GM12891 (cell line): ENCODE data around the gene PARP9.
A peak's percentile ranks its signal among the peaks of the same experiment; 100 is the strongest.

Experiments used
- DNase-seq: peaks from one replicate; pipeline ENCODE4 v3.0.0; 2011; ENCODE audit warnings: low spot score; ENCODE audit not compliant: insufficient read length
- FAIRE-seq: peaks from 2 replicates; lab custom pipeline; 2011; peaks lifted over from hg19 to GRCh38; lab: Jason Lieb, UNC
- PAX5 ChIP-seq: IDR thresholded peaks from 2 replicates; pipeline ENCODE4 v1.6.1; 2011; ENCODE audit warnings: low read length, moderate library complexity, mild to moderate bottlenecking; ENCODE audit not compliant: insufficient read depth, severe bottlenecking
- POLR2A ChIP-seq: IDR thresholded peaks from 2 replicates; pipeline ENCODE4 v1.6.1; 2011; ENCODE audit warnings: low read depth, low read length, control low read depth
- POLR2AphosphoS5 ChIP-seq: IDR thresholded peaks from 2 replicates; pipeline ENCODE4 v1.6.1; 2011; ENCODE audit warnings: low read depth, low read length, control low read depth
- POU2F2 ChIP-seq: IDR thresholded peaks from 2 replicates; pipeline ENCODE4 v1.6.1; 2011; ENCODE audit warnings: low read depth, mild to moderate bottlenecking, control low read depth, low read length, moderate library complexity
- SPI1 ChIP-seq: IDR thresholded peaks from 2 replicates; pipeline ENCODE4 v1.6.1; 2011; ENCODE audit warnings: low read depth, low read length, control low read depth
- TAF1 ChIP-seq: IDR thresholded peaks from 2 replicates; pipeline ENCODE4 v1.6.1; 2011; ENCODE audit warnings: low read depth, low read length, control low read depth

PARP9 gene

DNA sequence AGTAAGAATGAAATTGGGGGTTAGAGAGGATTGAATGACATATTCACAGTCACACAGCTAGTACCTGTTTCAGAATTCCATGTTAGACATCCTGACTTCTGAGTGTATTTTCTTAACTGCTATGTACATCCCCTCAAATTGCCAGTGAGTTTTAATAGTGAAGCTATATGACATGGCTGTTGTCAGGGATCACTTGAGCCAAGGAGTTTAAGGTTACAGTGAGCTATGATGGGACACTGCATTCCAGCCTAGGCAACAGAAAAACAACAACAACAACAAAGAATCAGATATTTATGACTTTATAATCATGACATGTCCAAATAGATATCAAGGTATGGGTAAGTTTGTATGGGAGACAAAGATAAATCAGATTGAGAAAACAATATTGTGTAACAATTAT, 29.9 kb upstream of the PARP9 start:
- TF ChIP-seq TAF1: no peak
- no peak for TF ChIP-seq POU2F2
- no peak for TF ChIP-seq SPI1
- no peak for TF ChIP-seq POLR2A
- no peak for TF ChIP-seq POLR2AphosphoS5
- TF ChIP-seq PAX5: no peak
- FAIRE-seq: no peak

DNA sequence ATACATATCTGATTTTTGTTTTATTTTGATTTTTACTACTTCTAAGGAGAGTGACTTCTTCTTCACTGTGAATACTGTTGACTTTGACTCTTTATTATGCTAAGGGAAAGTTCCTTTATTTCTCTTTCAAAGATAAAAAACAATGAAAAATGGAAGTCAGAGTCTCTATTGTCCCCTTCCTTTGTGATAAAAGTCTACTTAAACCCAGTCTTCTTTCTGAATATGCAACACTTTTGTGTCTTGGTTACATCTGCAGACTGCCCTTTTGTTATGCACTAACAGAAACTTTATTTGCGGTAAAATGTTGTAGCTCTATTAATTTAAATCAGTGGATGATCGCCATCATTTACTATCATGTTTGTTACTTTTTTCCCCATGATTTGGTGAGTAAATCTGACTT, 26.5 kb upstream of the PARP9 start:
- no peak for FAIRE-seq
- no peak for DNase-seq
- TF ChIP-seq POLR2AphosphoS5 (no peak), TAF1 (no peak)

More for the DNA sequence above, 29.9 kb upstream of the PARP9 start:
- no peak for DNase-seq

DNA sequence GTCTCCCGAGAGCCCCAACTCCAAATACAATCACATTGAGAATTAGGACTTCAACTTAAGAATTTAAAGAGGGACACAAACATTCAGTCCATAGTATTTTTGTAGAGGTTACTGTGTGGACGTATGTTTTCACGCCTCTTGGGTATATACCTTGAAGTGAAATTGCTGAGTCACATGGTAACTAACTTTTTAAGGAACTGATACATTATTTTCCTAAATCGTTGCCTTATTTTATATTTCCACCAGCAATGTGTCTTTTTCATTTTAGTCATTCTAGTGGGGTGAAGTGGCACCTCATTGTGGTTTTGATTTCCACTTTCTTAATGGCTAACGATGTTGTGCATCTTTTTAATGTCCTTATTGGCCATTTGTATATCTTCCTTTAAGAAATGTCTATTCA, 25.2 kb upstream of the PARP9 start:
- peak; percentile 28 for FAIRE-seq
- TF ChIP-seq PAX5 (no peak), SPI1 (peak; percentile 91)
- DNase-seq: no peak

DNA sequence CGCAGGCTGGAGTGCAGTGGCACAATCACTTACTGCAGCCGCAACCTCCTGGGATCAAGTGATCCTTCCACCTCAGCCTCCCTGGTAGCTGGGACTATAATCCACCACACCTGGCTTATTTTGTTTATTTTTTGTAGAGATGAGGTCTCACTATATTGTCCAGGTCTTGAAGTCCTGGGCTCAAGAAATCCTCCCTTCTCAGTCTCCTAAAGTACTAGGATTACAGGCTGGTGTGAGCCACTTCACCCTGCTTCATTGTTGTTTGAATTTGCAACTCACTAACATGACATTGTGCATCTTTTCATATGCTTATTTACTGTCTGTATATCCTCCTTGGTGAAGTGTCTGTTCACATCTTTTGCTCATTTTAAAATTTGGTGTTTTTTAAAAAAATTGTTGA, 23.5 kb upstream of the PARP9 start:
- TF ChIP-seq TAF1: no peak
- DNase-seq: no peak
- peak; percentile 33 for FAIRE-seq

DNA sequence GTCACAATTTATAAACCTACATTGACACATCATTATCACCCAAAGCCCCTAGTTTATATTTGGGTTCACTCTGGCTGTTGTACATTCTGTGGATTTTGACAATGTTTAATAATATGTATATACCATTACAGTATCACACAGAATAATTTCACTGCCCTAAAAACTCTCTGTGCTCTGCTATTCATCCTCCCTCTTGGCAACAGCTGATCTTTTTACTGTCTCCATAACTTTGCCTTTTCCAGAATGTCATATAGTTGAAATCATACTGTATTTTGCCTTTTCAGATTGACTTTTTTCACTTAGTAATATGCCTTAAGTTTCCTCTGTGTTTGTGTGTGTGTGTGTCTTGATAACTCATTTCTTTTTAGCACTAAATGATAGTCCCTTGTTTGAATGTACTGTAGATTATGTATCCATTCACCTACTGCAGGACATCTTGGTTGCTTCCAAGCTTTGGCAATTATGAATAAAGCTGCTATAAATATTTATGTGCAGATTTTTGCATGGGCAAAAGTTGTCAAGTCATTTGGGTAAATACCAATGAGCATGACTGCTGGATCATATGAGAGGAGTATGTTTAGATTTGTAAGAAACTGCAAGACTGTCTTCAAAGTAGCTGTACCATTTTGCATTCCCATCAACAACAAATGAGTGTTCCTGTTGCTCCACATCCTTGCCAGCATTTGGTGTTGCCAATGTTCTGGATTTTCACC, 22.8 kb upstream of the PARP9 start:
- FAIRE-seq: peak; percentile 52
- no peak for DNase-seq
- TF ChIP-seq POLR2A: no peak
- no peak for TF ChIP-seq PAX5
- TF ChIP-seq TAF1: no peak
- no peak for TF ChIP-seq SPI1
- TF ChIP-seq POLR2AphosphoS5: no peak
- TF ChIP-seq POU2F2: no peak

DNA sequence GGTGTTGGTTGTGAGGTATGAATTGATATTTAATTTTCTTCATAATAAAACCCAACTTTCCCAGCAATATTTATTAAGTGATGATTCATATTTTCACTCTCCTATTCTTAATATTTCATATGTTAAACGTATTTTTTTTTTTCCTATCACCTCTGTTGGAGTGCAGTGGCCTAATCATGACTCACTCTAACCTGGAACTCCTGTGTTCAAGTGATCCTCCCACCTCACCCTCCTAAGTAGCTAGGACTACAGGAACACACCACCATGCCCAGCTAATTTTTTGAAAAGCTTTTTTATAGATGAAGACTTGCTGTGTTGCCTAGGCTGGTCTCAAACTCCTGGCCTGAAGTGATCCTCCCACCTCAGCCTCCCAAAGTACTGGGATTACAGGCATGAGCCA, 22.0 kb upstream of the PARP9 start:
- DNase-seq (no peak), FAIRE-seq (no peak)
- no peak for TF ChIP-seq SPI1
- no peak for TF ChIP-seq POLR2A
- no peak for TF ChIP-seq TAF1
- no peak for TF ChIP-seq POU2F2
- no peak for TF ChIP-seq POLR2AphosphoS5
- TF ChIP-seq PAX5: no peak

DNA sequence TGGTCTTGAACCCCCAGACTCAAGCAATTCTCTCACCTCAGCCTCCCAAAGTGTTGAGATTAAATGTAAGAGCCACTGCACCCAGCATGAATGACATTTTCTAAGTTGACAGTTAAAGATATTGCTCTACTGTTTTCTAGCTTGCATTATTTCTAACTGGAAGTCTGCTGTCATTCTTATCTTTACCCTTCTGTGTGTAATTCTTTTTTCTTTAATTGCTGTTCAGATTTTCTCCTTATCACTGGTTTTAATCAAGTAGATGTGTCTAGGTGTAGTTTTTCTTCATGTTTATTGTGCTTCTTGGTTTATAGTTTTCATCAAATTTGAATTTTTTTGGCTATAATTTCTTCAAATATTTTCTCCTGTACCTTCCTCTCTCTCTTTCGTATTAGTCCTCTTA, 18.3 kb upstream of the PARP9 start:
- FAIRE-seq: no peak

DNA sequence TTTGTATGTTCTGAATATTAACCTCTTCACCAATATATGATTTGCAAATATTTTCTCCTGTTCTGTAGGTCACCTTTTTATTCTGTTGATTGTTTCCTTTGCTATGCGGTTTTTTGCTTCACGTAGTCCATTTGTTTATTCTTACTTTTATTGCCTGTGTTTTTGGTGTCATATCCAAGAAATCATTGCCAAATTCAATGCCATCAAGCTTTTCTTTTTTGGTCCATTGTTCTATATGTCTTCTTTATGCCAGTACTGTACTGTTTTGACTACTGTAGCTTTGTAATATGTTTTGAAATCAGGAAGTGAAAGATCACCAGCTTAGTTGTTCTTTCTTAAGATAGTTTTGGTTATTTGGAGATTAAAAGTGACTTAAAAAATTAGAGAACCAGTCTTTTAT, 17.5 kb upstream of the PARP9 start:
- no peak for TF ChIP-seq TAF1
- no peak for TF ChIP-seq PAX5
- no peak for TF ChIP-seq SPI1
- TF ChIP-seq POLR2A: no peak
- no peak for TF ChIP-seq POLR2AphosphoS5
- FAIRE-seq: peak; percentile 35
- DNase-seq: no peak

More for the DNA sequence above, 18.3 kb upstream of the PARP9 start:
- no peak for TF ChIP-seq POLR2A
- no peak for TF ChIP-seq TAF1
- TF ChIP-seq PAX5: no peak
- TF ChIP-seq POLR2AphosphoS5: no peak
- TF ChIP-seq POU2F2: no peak
- TF ChIP-seq SPI1: no peak
- no peak for DNase-seq

DNA sequence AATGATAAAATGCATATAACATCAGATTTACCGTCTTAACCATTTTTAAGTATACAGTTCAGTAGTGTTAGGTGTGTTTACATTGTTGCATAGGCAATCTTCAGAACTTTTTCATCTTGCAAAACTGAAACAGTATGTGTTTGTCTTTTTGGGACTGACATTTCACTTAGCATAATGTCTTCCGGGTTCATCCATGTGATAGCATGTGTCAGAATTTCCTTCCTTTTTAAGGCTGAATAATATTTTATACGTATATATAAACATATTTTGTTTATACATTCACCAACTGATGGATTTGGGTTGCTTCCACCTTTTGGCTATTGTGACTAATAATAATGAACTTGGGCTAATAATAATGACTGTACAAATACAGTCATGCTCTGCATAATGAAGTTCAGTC, 16.4 kb upstream of the PARP9 start:
- TF ChIP-seq POLR2AphosphoS5: no peak
- no peak for TF ChIP-seq SPI1
- TF ChIP-seq POLR2A: no peak
- TF ChIP-seq TAF1: no peak
- TF ChIP-seq POU2F2: no peak
- no peak for TF ChIP-seq PAX5
- DNase-seq: no peak
- no peak for FAIRE-seq

DNA sequence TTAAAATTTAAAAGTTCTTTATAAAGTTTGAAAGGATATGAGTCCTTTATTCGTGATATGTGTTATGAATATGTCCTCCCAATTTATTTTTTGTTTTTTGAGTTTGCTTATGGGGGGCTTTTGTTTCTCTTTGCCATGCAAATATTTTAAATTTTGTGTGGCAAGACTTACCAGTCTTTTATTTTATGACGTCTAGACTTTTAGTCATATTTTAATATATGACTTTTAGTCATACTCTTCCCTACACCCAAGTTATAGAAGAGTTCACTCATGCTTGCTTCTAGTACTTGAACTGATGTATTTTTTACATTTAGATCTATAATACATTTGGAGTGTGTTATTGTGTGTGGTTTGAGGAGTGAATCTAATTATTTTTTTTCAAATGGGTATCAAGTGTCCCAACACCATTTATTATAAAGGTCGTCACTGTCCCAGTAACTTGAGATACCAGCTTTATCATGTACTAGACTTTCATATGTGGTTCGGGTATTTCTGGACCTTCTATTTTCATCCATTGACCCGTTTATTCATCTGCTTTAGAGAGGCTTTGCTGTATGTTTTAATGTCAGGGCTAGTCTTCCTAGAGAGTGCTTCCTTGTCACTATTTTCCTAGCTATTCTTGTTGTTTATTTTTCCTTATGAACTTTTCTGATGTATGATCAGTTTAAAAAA, 14.1 kb upstream of the PARP9 start:
- DNase-seq: no peak
- FAIRE-seq: peak; percentile 23

DNA sequence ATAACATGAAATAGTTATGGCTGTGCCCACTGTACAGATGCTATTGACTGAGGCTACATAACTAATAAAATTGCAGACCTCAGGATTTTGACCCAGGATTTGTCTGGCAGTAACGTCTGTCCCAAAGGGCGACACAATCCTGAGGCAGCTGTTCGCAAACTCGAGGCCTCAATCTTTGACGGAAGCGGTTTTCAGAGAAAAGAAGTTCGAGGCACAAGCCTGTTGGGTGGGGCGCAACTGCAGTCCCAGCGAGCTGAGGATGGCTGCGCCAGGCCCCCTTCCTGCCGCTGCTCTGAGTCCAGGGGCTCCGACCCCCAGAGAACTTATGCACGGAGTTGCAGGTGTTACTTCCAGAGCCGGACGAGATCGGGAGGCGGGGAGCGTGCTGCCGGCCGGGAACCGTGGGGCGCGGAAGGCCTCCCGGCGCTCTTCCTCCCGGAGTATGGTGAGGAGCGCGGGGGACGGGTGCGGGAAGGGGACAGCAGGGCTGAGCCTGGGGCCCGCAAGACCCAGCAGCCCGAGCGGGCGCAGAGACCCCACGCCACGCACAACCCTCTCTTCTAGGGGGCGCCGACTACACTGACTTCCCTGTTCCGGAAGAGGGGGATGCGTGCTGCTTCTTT, 13.4 kb upstream of the PARP9 start, which contains the start of gene PARP15:
TSS of gene PARP15 (plus strand) at position 242 of the 623 bp plus-strand sequence. CDS start at position 260, 18 bp downstream.
- peak; percentile 94 for FAIRE-seq
- TF ChIP-seq POLR2A (peak; percentile 73), POLR2AphosphoS5 (peak; percentile 63), PAX5 (no peak), SPI1 (0 out of 2 replicates have a peak, but pooled peaks have one; percentile 3), TAF1 (peak; percentile 51; the same call in 1 of the 2 replicates)
- DNase-seq: no peak

More for the DNA sequence above, 14.1 kb upstream of the PARP9 start:
- TF ChIP-seq SPI1 (no peak), TAF1 (no peak), POLR2A (no peak)
